Small intestine (tissue), 7 donors: ENCODE measurements around the gene FCGR2B. TPM values are rescaled to one million over a fixed set of nuclear protein-coding genes. Genes with fewer than 3 reads are reported as not detected.
A peak's percentile ranks its signal among the peaks of the same experiment; 100 is the strongest.
"Not testable (repeated sequence)": the region's sequence is repeated elsewhere in the genome, so short reads cannot be mapped to it uniquely, and the experiment has no call there.

ENCODE experiments used
- DNase-seq, 2 donors: peaks; one replicate each; pipeline versions ENCODE4 v3.0.0 to v3.0.0-alpha.2; 2013
- FAIRE-seq: peaks from 2 replicates; lab custom pipeline; 2012; peaks lifted over from hg19 to GRCh38; lab: Jason Lieb, UNC
- H3K27ac ChIP-seq, 3 donors: one replicate each; pipeline ENCODE4 v1.5.1; 2013; ENCODE audit warnings: low read length in 2 of 3, mild to moderate bottlenecking in 2 of 3, control low read depth in 1 of 3, inconsistent platforms in 1 of 3, low read depth in 1 of 3, moderate library complexity in 1 of 3
- H3K27me3 ChIP-seq, 3 donors: one replicate each; pipeline ENCODE4 v1.6.1; 2013; ENCODE audit warnings: low read length in 3 of 3, inconsistent platforms in 1 of 3; ENCODE audit not compliant: control insufficient read depth in 3 of 3, insufficient read depth in 3 of 3
- H3K36me3 ChIP-seq, 3 donors: one replicate each; pipeline ENCODE4 v1.6.1; 2013; ENCODE audit warnings: low read length in 3 of 3, inconsistent platforms in 1 of 3, low read depth in 1 of 3, mild to moderate bottlenecking in 1 of 3, moderate library complexity in 1 of 3; ENCODE audit not compliant: control insufficient read depth in 3 of 3, insufficient read depth in 2 of 3
- H3K4me1 ChIP-seq, 3 donors: one replicate each; pipeline ENCODE4 v1.6.1; 2013; ENCODE audit warnings: low read length in 2 of 3, inconsistent platforms in 1 of 3, low read depth in 1 of 3, mild to moderate bottlenecking in 1 of 3, moderate library complexity in 1 of 3; ENCODE audit not compliant: control insufficient read depth in 3 of 3, insufficient read depth in 2 of 3
- H3K4me3 ChIP-seq, 3 donors: one replicate each; pipeline ENCODE4 v1.5.1; 2013; ENCODE audit warnings: low read length in 3 of 3, control low read depth in 1 of 3, inconsistent platforms in 1 of 3, low read depth in 1 of 3, mild to moderate bottlenecking in 1 of 3, moderate library complexity in 1 of 3
- H3K9me3 ChIP-seq, 2 donors: one replicate each; pipeline ENCODE4 v1.6.1; 2013; ENCODE audit warnings: low read depth in 1 of 2, low read length in 1 of 2; ENCODE audit not compliant: control insufficient read depth in 2 of 2, insufficient read depth in 1 of 2
- WGBS, 3 donors: extraction: QIAGEN DNeasy Blood & Tissue Kit; methylation state at CpG; one replicate each; pipeline ENCODE4 v1.1.7; 2013; 5-methylcytosine and 5-hydroxymethylcytosine counted together
- polyA plus RNA-seq, 4 donors: library from polyadenylated mRNA; stranded (reverse) in 3 of 4; unstranded in 1 of 4; fragments of 200-250 nt in 3 of 4; fragments of 120-200 nt in 1 of 4; gene quantifications; one replicate each; pipeline versions ENCODE4 v1.2.1 to v1.2.3, GENCODE V29; 2013
- donor health status: healthy with polysubstance abuse.
- donor health status: control.
- donor health status: control.
- donor health status: Bipolar disorder and iron deficiency.
- donor health status: healthy.

Gene FCGR2B
- polyA plus RNA-seq, 4 donors = 0.07 to 12.3 (median 0.54) TPM; not detected in 1

DNA sequence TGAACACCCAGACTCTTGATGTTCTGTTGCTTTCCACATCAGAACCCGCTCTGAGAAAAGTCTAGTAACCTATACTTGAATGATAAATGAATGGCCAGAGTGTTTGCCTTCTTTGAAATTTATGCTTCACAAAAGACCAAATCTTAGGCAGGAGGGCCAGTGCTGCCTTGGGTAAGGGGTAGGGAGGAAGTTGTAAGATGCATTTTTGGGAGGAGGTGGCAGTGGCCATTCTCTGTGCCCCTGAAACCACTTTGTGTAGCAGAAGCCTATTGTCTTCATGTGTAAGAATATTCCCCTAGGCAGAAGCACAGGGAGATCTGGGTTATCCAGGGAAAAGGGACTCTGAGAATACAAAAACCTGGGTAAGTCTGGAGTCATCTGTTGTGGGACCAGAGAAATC is 626 bp downstream of the FCGR2B start:
- H3K27ac ChIP-seq, H3K9me3 ChIP-seq: not testable (repeated sequence)
- WGBS, 3 donors = no CpG with 5 or more reads among the region's 1 CpG

DNA sequence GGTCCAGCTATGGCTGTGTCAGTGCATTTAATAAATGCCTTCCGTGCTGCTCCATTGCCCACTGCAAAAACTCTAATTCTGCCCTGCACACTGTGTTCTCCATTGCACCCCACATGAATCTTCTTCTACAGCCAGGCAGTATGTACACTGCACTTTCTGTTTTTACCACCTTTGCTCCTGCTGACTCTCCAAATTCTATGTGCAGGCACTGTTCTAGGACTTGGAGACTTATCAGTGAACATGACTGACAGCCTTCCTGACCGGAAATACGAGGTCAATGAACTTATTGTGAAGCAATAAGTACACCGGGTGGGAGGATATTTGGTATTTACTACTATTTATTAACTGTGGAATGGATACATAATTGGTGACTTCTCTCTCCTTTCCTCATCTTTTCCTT is 1.7 kb downstream of the FCGR2B start:
- H3K36me3 ChIP-seq, H3K4me1 ChIP-seq, H3K9me3 ChIP-seq, FAIRE-seq, H3K4me3 ChIP-seq, H3K27ac ChIP-seq, DNase-seq, H3K27me3 ChIP-seq: not testable (repeated sequence)
- WGBS, 3 donors = no CpG with 5 or more reads among the region's 4 CpGs

More for the DNA sequence above, 626 bp downstream of the FCGR2B start:
- DNase-seq, H3K36me3 ChIP-seq, H3K4me3 ChIP-seq, H3K4me1 ChIP-seq, FAIRE-seq, H3K27me3 ChIP-seq: not testable (repeated sequence)

DNA sequence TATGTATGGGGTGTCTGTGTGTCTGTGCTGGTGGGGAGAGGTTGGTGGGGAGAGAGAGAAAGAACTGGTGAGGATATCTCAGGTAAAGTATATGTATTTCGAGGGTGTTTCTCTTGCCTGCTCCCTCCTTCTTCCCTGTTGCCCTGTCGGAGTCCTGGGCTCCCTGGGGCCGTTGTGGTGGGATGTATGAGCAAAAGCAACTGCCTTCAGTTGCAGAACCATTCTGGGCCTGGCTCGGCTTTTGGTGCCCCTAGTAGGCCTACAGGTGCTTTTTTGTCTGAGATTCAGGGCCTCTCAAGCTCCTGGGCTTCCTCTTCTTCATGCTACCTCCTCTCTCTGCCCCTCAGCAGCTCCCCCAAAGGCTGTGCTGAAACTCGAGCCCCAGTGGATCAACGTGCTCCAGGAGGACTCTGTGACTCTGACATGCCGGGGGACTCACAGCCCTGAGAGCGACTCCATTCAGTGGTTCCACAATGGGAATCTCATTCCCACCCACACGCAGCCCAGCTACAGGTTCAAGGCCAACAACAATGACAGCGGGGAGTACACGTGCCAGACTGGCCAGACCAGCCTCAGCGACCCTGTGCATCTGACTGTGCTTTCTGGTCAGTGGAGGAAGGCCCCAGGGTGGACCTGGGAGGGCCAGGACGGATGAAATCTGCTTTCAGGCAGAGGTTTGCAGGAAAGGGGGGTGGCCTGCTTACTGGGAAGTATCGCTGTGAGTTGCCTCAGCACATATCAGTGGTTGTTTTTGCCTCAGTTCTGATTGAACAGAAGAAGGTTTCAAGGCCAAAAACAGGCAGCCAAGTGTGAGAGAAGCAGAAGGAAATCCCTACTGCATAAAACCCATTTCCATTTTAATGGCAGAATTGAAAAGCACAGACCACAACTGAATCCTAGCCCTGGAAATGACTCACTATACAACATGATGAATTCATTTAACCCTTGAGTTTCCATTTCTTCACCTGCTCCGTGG is 8.4 kb downstream of the FCGR2B start:
- not testable (repeated sequence) for H3K27ac ChIP-seq, H3K27me3 ChIP-seq, FAIRE-seq, H3K9me3 ChIP-seq, H3K4me3 ChIP-seq, H3K36me3 ChIP-seq, DNase-seq, H3K4me1 ChIP-seq
- WGBS, 3 donors = 56 to 65% (median 63%) methylated on average over 9 to 11 of the region's 15 CpGs

DNA sequence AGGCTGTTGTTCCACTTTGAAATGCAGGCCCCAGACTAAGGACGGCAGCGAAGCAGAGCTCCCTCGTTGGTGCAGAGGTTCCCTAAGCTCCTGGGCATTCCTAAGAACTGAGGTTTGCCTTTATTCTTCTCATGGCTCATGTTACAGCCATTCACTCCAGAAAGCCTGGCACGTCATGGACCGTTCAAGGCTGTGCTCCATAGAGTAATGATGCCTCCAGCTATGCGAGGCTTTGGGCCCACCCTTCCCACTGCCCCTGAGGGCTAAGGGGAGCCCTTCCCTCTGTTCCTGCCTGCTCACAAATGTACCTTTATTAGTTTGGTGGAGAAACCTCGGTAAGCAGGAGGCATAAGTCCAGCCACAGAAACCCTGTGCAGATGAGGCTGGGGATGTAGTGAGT is 10.5 kb downstream of the FCGR2B start:
- H3K27me3 ChIP-seq, FAIRE-seq, H3K36me3 ChIP-seq, H3K4me1 ChIP-seq, H3K9me3 ChIP-seq, DNase-seq, H3K4me3 ChIP-seq, H3K27ac ChIP-seq: not testable (repeated sequence)
- 83 to 95% (median 88%) methylated on average over 2 to 7 of the region's 7 CpGs for WGBS, 3 donors

DNA sequence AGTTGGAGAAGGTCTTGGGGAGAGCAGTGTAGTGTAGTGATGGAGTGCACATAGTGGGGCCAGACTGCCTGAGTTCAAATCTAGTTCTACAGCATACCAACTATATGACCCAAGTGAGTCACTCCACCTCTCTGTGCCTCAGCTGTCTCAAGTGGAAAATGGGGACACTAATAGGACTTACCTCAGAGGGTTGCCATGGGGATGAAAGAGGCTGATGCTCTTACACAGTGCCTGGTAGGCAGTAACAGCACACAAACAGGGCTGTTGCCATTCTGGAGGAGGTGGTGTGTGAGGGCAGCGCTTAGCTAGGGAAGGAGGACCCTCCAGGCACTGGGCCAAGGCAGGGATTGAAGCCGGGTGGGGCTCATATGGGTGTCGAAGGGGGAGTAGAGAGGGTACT is 11.5 kb downstream of the FCGR2B start:
- FAIRE-seq, H3K4me3 ChIP-seq: not testable (repeated sequence)
- 82 to 86% methylated on average over 2 of the region's 3 CpGs; no CpG with 5 or more reads in 1 of the 3 donors for WGBS, 3 donors

DNA sequence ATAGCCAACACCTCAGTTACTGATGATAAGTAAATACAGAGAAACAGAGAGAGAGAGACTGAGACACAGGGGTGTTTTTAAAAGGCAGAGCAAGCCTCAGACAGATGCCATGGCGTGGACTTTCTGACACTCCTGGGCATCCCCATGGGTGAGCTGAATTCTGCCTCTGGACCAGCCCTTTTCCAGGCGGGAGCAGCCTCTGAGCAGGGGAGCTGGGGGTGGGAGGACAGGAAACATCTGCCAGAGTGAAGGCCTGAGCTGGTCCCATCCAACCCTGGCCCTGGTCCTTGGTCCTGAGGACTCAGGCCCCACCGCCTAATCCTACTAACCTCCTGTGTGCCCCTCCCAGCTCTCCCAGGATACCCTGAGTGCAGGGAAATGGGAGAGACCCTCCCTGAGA is 12.0 kb downstream of the FCGR2B start:
- H3K36me3 ChIP-seq, H3K4me3 ChIP-seq, H3K4me1 ChIP-seq, H3K27ac ChIP-seq, H3K9me3 ChIP-seq, H3K27me3 ChIP-seq, DNase-seq, FAIRE-seq: not testable (repeated sequence)
- 73 to 87% (median 83%) methylated on average over 3 of the region's 3 CpGs for WGBS, 3 donors

More for the DNA sequence above, 11.5 kb downstream of the FCGR2B start:
- not testable (repeated sequence) for H3K36me3 ChIP-seq, H3K4me1 ChIP-seq, H3K27me3 ChIP-seq, H3K9me3 ChIP-seq, H3K27ac ChIP-seq, DNase-seq

DNA sequence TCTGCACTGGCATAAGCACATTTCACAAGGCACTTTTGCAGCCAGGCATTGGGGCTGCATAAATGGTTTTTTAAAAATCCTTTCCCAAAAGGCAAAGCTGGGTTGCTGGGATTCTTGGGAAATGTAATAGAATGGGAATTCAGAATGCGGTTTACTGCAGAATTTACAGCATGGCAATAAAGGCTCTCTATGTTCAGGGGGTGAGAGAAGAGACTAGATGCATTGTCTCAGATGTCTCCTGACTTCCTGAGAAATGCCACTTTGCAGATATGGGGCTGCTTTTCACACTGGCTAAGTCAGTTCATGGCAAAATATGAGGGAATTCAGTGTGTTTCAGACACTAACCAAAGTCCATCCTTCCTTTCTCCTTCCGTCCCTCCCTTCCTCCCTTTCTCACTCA is 13.5 kb downstream of the FCGR2B start:
- FAIRE-seq (no peak), DNase-seq (peak in 1 of 2 donors; percentile 4)
- 68 to 84% (median 81%) methylated on average over 2 of the region's 2 CpGs for WGBS, 3 donors
- Histone ChIP-seq H3K27ac (no peak overlapping the region), H3K27me3 (no peaks in the 10 kb centered on the region), H3K4me3 (no peak overlapping the region), H3K4me1 (no peaks in the 10 kb centered on the region), H3K36me3 (no peaks in the 10 kb centered on the region), H3K9me3 (no peaks in the 10 kb centered on the region)

DNA sequence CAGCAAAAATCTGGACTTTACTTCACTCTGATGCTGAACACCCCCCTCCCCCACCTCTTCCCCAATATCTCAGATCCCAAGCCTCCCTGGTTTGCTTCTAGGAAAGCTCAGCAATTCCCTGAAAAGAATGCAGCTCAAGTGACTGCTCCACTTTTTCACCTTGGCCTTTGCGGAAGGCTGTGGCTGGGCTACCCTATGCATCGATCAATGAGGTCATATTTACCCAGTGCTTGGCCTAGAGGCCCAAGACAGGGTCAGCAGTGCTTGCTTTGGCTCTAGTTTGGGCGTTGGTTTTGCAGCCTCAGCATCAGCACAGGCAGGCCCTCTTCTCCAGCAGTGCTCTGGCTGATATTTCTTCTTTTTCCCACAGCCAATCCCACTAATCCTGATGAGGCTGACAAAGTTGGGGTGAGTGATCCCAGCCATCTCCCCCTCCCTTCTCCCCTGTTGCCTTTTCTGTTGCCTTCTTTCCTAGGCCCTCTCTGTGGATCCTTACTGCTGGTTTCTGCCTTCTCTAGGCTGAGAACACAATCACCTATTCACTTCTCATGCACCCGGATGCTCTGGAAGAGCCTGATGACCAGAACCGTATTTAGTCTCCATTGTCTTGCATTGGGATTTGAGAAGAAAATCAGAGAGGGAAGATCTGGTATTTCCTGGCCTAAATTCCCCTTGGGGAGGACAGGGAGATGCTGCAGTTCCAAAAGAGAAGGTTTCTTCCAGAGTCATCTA is 14.2 kb downstream of the FCGR2B start:
- 63 to 71% (median 70%) methylated on average over 5 of the region's 5 CpGs for WGBS, 3 donors
- H3K4me3 ChIP-seq = no peak overlapping the region
- H3K4me1 ChIP-seq = no peaks in the 10 kb centered on the region
- FAIRE-seq (no peak), DNase-seq (peak in 1 of 2 donors; percentile 13)
- H3K27me3 ChIP-seq = no peaks in the 10 kb centered on the region
- no peak overlapping the region for H3K27ac ChIP-seq
- H3K36me3 ChIP-seq = no peaks in the 10 kb centered on the region
- no peaks in the 10 kb centered on the region for H3K9me3 ChIP-seq
